SK-N-SH treated with all-trans-retinoic acid at 6 μM for 48 hours (cell line): ENCODE results near the gene KDM4B.
A peak's percentile ranks its signal among the peaks of the same experiment; 100 is the strongest.

ENCODE experiments used
- ATAC-seq: fragments of 200-7000 bp; cut with Tn5 transposase; 3 replicates; pipeline ENCODE4 v1.9.1; 2020; ENCODE audit warnings: mild to moderate bottlenecking, moderate library complexity
- ARNTL ChIP-seq: fragments of 450-650 bp; formaldehyde crosslinking; IDR thresholded peaks from 2 replicates; pipeline ENCODE4 v1.5.0; 2020; ENCODE audit warnings: low read depth, mild to moderate bottlenecking, moderate library complexity, borderline replicate concordance
- BACH2 ChIP-seq: fragments of 250-450 bp; sonication (Bioruptor Pico); IDR thresholded peaks from 2 replicates; pipeline ENCODE4 v1.9.0; 2021; ENCODE audit warnings: mild to moderate bottlenecking, borderline replicate concordance
- CSDC2 ChIP-seq: fragments of 250-450 bp; sonication (Bioruptor Pico); IDR thresholded peaks from 2 replicates; pipeline ENCODE4 v1.5.0; 2020; ENCODE audit warnings: mild to moderate bottlenecking, moderate library complexity
- ESRRG ChIP-seq: fragments of 250-450 bp; sonication (Bioruptor Pico); IDR thresholded peaks from 2 replicates; pipeline ENCODE4 v1.6.1; 2021; ENCODE audit warnings: mild to moderate bottlenecking
- GLIS3 ChIP-seq: fragments of 250-450 bp; sonication (Bioruptor Pico); IDR thresholded peaks from 2 replicates; pipeline ENCODE4 v1.5.0; 2020; ENCODE audit warnings: mild to moderate bottlenecking, moderate library complexity
- ISL1 ChIP-seq: fragments of 250-450 bp; sonication (Bioruptor Pico); IDR thresholded peaks from 2 replicates; pipeline ENCODE4 v2.1.2; 2022; ENCODE audit warnings: mild to moderate bottlenecking, moderate library complexity
- PATZ1 ChIP-seq: fragments of 250-450 bp; sonication (Bioruptor Pico); IDR thresholded peaks from 2 replicates; pipeline ENCODE4 v1.8.0; 2020; ENCODE audit warnings: mild to moderate bottlenecking, moderate library complexity, borderline replicate concordance
- PPARA ChIP-seq: fragments of 250-450 bp; sonication (Bioruptor Pico); IDR thresholded peaks from 2 replicates; pipeline ENCODE4 v1.5.0; 2020; ENCODE audit warnings: mild to moderate bottlenecking, borderline replicate concordance
- RARB ChIP-seq: fragments of 250-450 bp; sonication (Bioruptor Pico); IDR thresholded peaks from 2 replicates; pipeline ENCODE4 v1.8.0; 2021; ENCODE audit warnings: mild to moderate bottlenecking, moderate library complexity
- SNAI2 ChIP-seq: fragments of 250-450 bp; sonication (Bioruptor Pico); IDR thresholded peaks from 2 replicates; pipeline ENCODE4 v1.5.0; 2020; ENCODE audit warnings: mild to moderate bottlenecking, moderate library complexity
- TOX ChIP-seq: fragments of 250-450 bp; sonication (Bioruptor Pico); IDR thresholded peaks from 2 replicates; pipeline ENCODE4 v1.8.0; 2021; ENCODE audit warnings: mild to moderate bottlenecking, moderate library complexity, borderline replicate concordance
- TSHZ2 ChIP-seq: fragments of 250-450 bp; sonication (Bioruptor Pico); IDR thresholded peaks from 2 replicates; pipeline ENCODE4 v1.5.0; 2020; ENCODE audit warnings: mild to moderate bottlenecking, moderate library complexity
- ZC3H10 ChIP-seq: fragments of 250-450 bp; sonication (Bioruptor Pico); IDR thresholded peaks from 2 replicates; pipeline ENCODE4 v1.5.1; 2021; ENCODE audit warnings: mild to moderate bottlenecking, moderate library complexity
- ZFP3 ChIP-seq: fragments of 250-450 bp; sonication (Bioruptor Pico); IDR thresholded peaks from 2 replicates; pipeline ENCODE4 v1.5.0; 2020; ENCODE audit warnings: mild to moderate bottlenecking, moderate library complexity
- ZFP30 ChIP-seq: fragments of 450-650 bp; formaldehyde crosslinking; IDR thresholded peaks from 2 replicates; pipeline ENCODE4 v1.5.0; 2022; ENCODE audit warnings: mild to moderate bottlenecking, moderate library complexity
- ZNF565 ChIP-seq: fragments of 450-650 bp; formaldehyde crosslinking; conservative IDR thresholded peaks from 2 replicates; pipeline ENCODE4 v1.5.0; 2020; ENCODE audit warnings: low read depth, mild to moderate bottlenecking, moderate library complexity
- ZNF70 ChIP-seq: fragments of 450-650 bp; formaldehyde crosslinking; IDR thresholded peaks from 2 replicates; pipeline ENCODE4 v1.5.0; 2020; ENCODE audit warnings: mild to moderate bottlenecking, moderate library complexity
- ZNF8 ChIP-seq: fragments of 450-650 bp; formaldehyde crosslinking; IDR thresholded peaks from 2 replicates; pipeline ENCODE4 v1.5.0; 2020; ENCODE audit warnings: mild to moderate bottlenecking, moderate library complexity
- TF ChIP-seq, protein P1 (sequence below): fragments of 250-450 bp; sonication (Bioruptor Pico); IDR thresholded peaks from 2 replicates; pipeline ENCODE4 v1.5.1; 2021; ENCODE audit warnings: mild to moderate bottlenecking, moderate library complexity
- TF ChIP-seq, protein P2 (sequence below): fragments of 250-450 bp; sonication (Bioruptor Pico); IDR thresholded peaks from 2 replicates; pipeline ENCODE4 v1.8.0; 2021; ENCODE audit warnings: low read depth, mild to moderate bottlenecking, moderate library complexity, borderline replicate concordance

Gene KDM4B

GRCh38 chr19:5171711-5172110 is 202.8 kb downstream of the KDM4B start:
- ATAC-seq = no peak
- no peak for TF ChIP-seq TOX
- no peak for TF ChIP-seq BACH2 (CRISPR knock-in tag)
- no peak for TF ChIP-seq CSDC2 (CRISPR knock-in tag)
- TF ChIP-seq TSHZ2 = no peak
- TF ChIP-seq ISL1 (CRISPR knock-in tag) = no peak
- no peak for TF ChIP-seq ZFP3 (CRISPR knock-in tag)
- TF ChIP-seq RARB (CRISPR knock-in tag) = no peak
- TF ChIP-seq, protein P1, sequence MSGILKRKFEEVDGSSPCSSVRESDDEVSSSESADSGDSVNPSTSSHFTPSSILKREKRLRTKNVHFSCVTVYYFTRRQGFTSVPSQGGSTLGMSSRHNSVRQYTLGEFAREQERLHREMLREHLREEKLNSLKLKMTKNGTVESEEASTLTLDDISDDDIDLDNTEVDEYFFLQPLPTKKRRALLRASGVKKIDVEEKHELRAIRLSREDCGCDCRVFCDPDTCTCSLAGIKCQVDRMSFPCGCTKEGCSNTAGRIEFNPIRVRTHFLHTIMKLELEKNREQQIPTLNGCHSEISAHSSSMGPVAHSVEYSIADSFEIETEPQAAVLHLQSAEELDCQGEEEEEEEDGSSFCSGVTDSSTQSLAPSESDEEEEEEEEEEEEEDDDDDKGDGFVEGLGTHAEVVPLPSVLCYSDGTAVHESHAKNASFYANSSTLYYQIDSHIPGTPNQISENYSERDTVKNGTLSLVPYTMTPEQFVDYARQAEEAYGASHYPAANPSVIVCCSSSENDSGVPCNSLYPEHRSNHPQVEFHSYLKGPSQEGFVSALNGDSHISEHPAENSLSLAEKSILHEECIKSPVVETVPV (CRISPR knock-in tag) = no peak
- no peak for TF ChIP-seq ESRRG (CRISPR knock-in tag)
- TF ChIP-seq ZNF8 (CRISPR knock-in tag) = no peak
- no peak for TF ChIP-seq ZFP30 (CRISPR knock-in tag)
- TF ChIP-seq ARNTL (CRISPR knock-in tag) = no peak
- TF ChIP-seq SNAI2 (CRISPR knock-in tag) = no peak
- TF ChIP-seq, protein P2, sequence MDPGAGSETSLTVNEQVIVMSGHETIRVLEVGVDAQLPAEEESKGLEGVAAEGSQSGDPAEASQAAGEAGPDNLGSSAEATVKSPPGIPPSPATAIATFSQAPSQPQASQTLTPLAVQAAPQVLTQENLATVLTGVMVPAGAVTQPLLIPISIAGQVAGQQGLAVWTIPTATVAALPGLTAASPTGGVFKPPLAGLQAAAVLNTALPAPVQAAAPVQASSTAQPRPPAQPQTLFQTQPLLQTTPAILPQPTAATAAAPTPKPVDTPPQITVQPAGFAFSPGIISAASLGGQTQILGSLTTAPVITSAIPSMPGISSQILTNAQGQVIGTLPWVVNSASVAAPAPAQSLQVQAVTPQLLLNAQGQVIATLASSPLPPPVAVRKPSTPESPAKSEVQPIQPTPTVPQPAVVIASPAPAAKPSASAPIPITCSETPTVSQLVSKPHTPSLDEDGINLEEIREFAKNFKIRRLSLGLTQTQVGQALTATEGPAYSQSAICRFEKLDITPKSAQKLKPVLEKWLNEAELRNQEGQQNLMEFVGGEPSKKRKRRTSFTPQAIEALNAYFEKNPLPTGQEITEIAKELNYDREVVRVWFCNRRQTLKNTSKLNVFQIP = no peak
- TF ChIP-seq, all 23 proteins: peak for 0

DNA sequence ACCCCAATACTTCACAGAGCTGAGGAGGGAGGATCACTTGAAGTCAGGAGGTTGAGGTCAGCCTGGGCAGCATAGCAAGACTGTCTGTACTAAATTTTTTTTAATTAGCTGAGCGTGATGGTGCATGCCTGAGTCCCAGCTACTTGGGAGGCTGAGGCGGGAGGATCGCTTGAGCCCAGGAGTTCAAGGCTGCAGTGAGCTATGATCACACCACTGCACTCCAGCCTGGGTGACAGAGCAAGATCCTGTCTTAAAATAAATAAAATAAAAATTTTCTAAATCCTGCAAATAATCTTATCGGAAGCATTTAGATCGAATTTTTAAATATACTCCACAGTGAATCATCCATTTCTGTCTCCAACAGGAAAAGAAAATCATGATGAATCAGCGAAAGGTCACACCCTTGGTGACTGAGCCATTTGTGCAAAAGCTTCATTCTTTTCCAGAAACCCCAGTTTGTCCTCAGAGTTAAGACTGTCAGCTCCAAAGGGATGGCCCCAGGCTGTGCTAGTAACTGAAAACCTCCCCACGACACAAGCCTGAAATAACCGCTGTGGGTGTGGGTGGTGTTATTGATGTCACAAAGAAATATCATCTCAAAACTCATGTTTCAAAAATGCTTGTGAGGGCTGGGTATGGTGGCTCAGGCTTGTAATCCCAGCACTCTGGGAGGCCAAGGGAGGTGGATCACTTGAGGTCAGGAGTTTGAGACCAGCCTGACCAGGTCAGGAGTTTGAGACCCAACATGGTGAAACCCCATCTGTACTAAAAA is 204.1 kb downstream of the KDM4B start:
- no peak for TF ChIP-seq ARNTL (CRISPR knock-in tag)
- TF ChIP-seq TOX = no peak
- no peak for TF ChIP-seq ZC3H10
- TF ChIP-seq GLIS3 (CRISPR knock-in tag) = no peak
- TF ChIP-seq PATZ1 (CRISPR knock-in tag) = no peak
- no peak for TF ChIP-seq RARB (CRISPR knock-in tag)
- no peak for TF ChIP-seq ZNF565 (CRISPR knock-in tag)
- TF ChIP-seq, protein P1 (CRISPR knock-in tag) = no peak
- TF ChIP-seq CSDC2 (CRISPR knock-in tag) = no peak
- no peak for TF ChIP-seq ESRRG (CRISPR knock-in tag)
- no peak for TF ChIP-seq ISL1 (CRISPR knock-in tag)
- TF ChIP-seq TSHZ2 = no peak
- no peak for TF ChIP-seq ZNF70 (CRISPR knock-in tag)
- TF ChIP-seq PPARA (CRISPR knock-in tag) = no peak
- TF ChIP-seq ZNF8 (CRISPR knock-in tag) = no peak
- ATAC-seq = peak; percentile 91
